SK-N-SH (cell line): ENCODE results near the gene TP53I13. TPM values are rescaled to one million over a fixed set of nuclear protein-coding genes. Genes with fewer than 3 reads are reported as not detected.

ENCODE experiments used
- CTCF ChIA-PET: fragments of 300-600, 350-600 bp; formaldehyde crosslinking; extraction: SDS; loops from one replicate; lab custom pipeline; 2021; lab: Yijun Ruan, JAX
- POLR2A ChIA-PET: fragments of 350-600 bp; sonication (Branson Sonifier 250); formaldehyde crosslinking; extraction: SDS; loops from one replicate; lab custom pipeline; 2020; ENCODE audit warnings: antibody characterized with exemption, inconsistent platforms; lab: Yijun Ruan, JAX
- DNase-seq: peaks from one replicate; pipeline ENCODE4 v3.0.0; 2012
- H2AFZ ChIP-seq: fragments of 200-600 bp; sonication (generic); 2 replicates; pipeline ENCODE4 v1.8.1; 2016; ENCODE audit warnings: antibody characterized with exemption, mild to moderate bottlenecking, low read depth
- H3F3A ChIP-seq: fragments of 200-600 bp; sonication (generic); replicated peaks from 2 replicates; pipeline ENCODE3; 2016; ENCODE audit warnings: antibody characterized with exemption, mild to moderate bottlenecking; ENCODE audit not compliant: insufficient read depth
- H3K27ac ChIP-seq, 2 experiments: fragments of 200-500 bp in 1 of 2; fragments of 200-600 bp in 1 of 2; sonication (Bioruptor generic) in 1 of 2; sonication (generic), shearing (Covaris generic) in 1 of 2; 2 replicates each; pipeline versions ENCODE4 v1.5.1 to v1.6.1; 2014 to 2016; ENCODE audit warnings: low read depth in 2 of 2, inconsistent platforms in 1 of 2, low read length in 1 of 2, mild to moderate bottlenecking in 1 of 2, mixed read lengths in 1 of 2
- H3K27me3 ChIP-seq: fragments of 200-600 bp; sonication (generic), shearing (Covaris generic); 2 replicates; pipeline ENCODE4 v1.6.1; 2016; ENCODE audit warnings: mixed run types; ENCODE audit not compliant: insufficient read depth
- H3K36me3 ChIP-seq, 2 experiments: fragments of 200-500 bp in 1 of 2; fragments of 200-600 bp in 1 of 2; sonication (Bioruptor generic) in 1 of 2; sonication (generic) in 1 of 2; replicated peaks in 1 of 2; 2 replicates each; pipeline versions ENCODE3 to v1.5.1; 2014 to 2016; ENCODE audit warnings: low read length in 1 of 2, mild to moderate bottlenecking in 1 of 2; ENCODE audit not compliant: insufficient read depth in 2 of 2, control insufficient read depth in 1 of 2
- H3K4me1 ChIP-seq, 2 experiments: fragments of 200-500 bp in 1 of 2; fragments of 200-600 bp in 1 of 2; sonication (Bioruptor generic) in 1 of 2; sonication (generic), shearing (Covaris generic) in 1 of 2; 2 replicates each; pipeline versions ENCODE4 v1.5.1 to v1.6.1; 2014 to 2016; ENCODE audit warnings: low read depth in 1 of 2, low read length in 1 of 2, mixed run types in 1 of 2; ENCODE audit not compliant: insufficient read depth in 2 of 2, control insufficient read depth in 1 of 2
- H3K4me2 ChIP-seq: fragments of 200-600 bp; sonication (generic), shearing (Covaris generic); 2 replicates; pipeline ENCODE4 v1.6.1; 2017; ENCODE audit warnings: mixed run types
- H3K4me3 ChIP-seq, 2 experiments: fragments of 200-500 bp in 1 of 2; fragments of 200-600 bp in 1 of 2; sonication (Bioruptor generic) in 1 of 2; sonication (generic), shearing (Covaris generic) in 1 of 2; 2 replicates each; pipeline versions ENCODE4 v1.5.1 to v1.8.1; 2014 to 2016; ENCODE audit warnings: low read depth in 2 of 2, inconsistent platforms in 1 of 2, low read length in 1 of 2, mild to moderate bottlenecking in 1 of 2, mixed read lengths in 1 of 2, moderate library complexity in 1 of 2
- H3K79me2 ChIP-seq: fragments of 200-600 bp; sonication (generic); 2 replicates; pipeline ENCODE4 v1.8.1; 2017; ENCODE audit warnings: mild to moderate bottlenecking; ENCODE audit not compliant: insufficient read depth
- H3K9ac ChIP-seq: fragments of 200-600 bp; sonication (generic); 2 replicates; pipeline ENCODE4 v1.6.1; 2017; ENCODE audit warnings: mixed run types
- H3K9me2 ChIP-seq: fragments of 200-600 bp; sonication (generic); 2 replicates; pipeline ENCODE4 v1.6.1; 2017; ENCODE audit warnings: mixed run types
- H3K9me3 ChIP-seq: fragments of 200-600 bp; sonication (generic); 2 replicates; pipeline ENCODE4 v1.6.1; 2017; ENCODE audit warnings: mixed run types, mild to moderate bottlenecking, moderate library complexity
- H4K20me1 ChIP-seq: fragments of 200-600 bp; sonication (generic); 2 replicates; pipeline ENCODE4 v1.6.1; 2017; ENCODE audit warnings: mild to moderate bottlenecking, mixed run types; ENCODE audit not compliant: insufficient read depth
- EZH2phosphoT487 ChIP-seq: fragments of 200-600 bp; sonication (generic); IDR thresholded peaks from 2 replicates; pipeline ENCODE4 v1.6.1; 2017; ENCODE audit warnings: low read depth, mixed run types, mild to moderate bottlenecking, antibody characterized with exemption, moderate library complexity, borderline replicate concordance
- FOXM1 ChIP-seq: IDR thresholded peaks from 2 replicates; pipeline ENCODE4 v1.4.0; 2012; ENCODE audit warnings: low read depth, mild to moderate bottlenecking
- GABPA ChIP-seq: IDR thresholded peaks from 2 replicates; pipeline ENCODE4 v1.4.0; 2012; ENCODE audit warnings: low read depth, mild to moderate bottlenecking
- JUND ChIP-seq: IDR thresholded peaks from 2 replicates; pipeline ENCODE4 v1.4.0; 2012
- MAX ChIP-seq: IDR thresholded peaks from 2 replicates; pipeline ENCODE4 v1.4.0; 2012; ENCODE audit warnings: low read depth
- MEF2A ChIP-seq: IDR thresholded peaks from 2 replicates; pipeline ENCODE4 v1.4.0; 2012; ENCODE audit warnings: low read depth, borderline replicate concordance
- MXI1 ChIP-seq: IDR thresholded peaks from 2 replicates; pipeline ENCODE4 v1.6.1; 2012; ENCODE audit warnings: mild to moderate bottlenecking, low read depth, low read length, improper control_type of control experiment
- NRF1 ChIP-seq: IDR thresholded peaks from 2 replicates; pipeline ENCODE4 v1.6.1; 2012; ENCODE audit warnings: low read depth, mild to moderate bottlenecking, low read length
- RCOR1 ChIP-seq: fragments of 150-350 bp; IDR thresholded peaks from 2 replicates; pipeline ENCODE4 v1.6.1; 2017; ENCODE audit warnings: antibody characterized with exemption, low read length
- RFX5 ChIP-seq: IDR thresholded peaks from 2 replicates; pipeline ENCODE4 v1.6.1; 2012; ENCODE audit warnings: mild to moderate bottlenecking, improper control_type of control experiment, low read length
- SMC3 ChIP-seq: IDR thresholded peaks from 2 replicates; pipeline ENCODE4 v1.6.1; 2012; ENCODE audit warnings: low read depth, low read length, improper control_type of control experiment
- USF2 ChIP-seq: fragments of 150-350 bp; IDR thresholded peaks from 2 replicates; pipeline ENCODE4 v1.6.1; 2017; ENCODE audit warnings: antibody characterized with exemption, low read length, low read depth, borderline replicate concordance
- WGBS: methylation state at CpG from one replicate; pipeline ENCODE4 v1.1.6; 2017; ENCODE audit warnings: low lambda C conversion rate; 5-methylcytosine and 5-hydroxymethylcytosine counted together
- polyA plus RNA-seq, 3 experiments: library from polyadenylated mRNA; depleted of rRNA; stranded (reverse); fragments of >200 nt; gene quantifications; 2 replicates each; pipeline ENCODE4 v1.2.3, GENCODE V29; 2012
- TF ChIP-seq, protein P1 (sequence below): IDR thresholded peaks from 2 replicates; pipeline ENCODE4 v1.4.0; 2012; ENCODE audit warnings: low read depth, borderline replicate concordance
- TF ChIP-seq, protein P2 (sequence below): fragments of 150-350 bp; IDR thresholded peaks from 2 replicates; pipeline ENCODE4 v1.6.1; 2016; ENCODE audit warnings: mild to moderate bottlenecking, low read depth, low read length

The TP53I13 gene
- polyA plus RNA-seq, 1 of the 3 experiments (the other 2 are of a cell fraction) = 39.2 TPM

- TF ChIP-seq RCOR1 (no peak), JUND (no peak), SMC3 (no peak), GABPA (no peak), MEF2A (no peak)
Observed at GRCh38 chr17:29549177-29549923, 19.2 kb upstream of the TP53I13 start (continued).

DNA sequence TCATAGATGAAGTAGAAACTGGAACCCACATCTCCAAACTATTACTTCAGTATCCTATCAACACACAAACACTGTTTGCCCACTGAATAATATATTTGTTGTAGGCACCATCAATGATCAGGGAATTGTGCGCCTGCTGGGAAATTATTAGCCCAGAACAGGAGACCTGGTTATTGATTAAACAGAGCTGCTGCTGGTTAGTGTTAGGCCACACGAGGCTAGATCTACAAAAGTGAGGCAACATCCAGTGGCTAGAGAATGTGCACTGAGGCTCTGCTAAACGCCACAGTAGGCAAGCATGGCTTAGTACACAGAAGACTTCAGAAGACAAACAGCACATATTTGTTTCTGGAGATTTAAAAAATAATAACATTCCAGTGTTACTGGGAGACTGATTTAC lies 12.7 kb upstream of the TP53I13 start:
- ChIA-PET CTCF (interaction anchor here (0.5 to 3.8 kb wide), 6 partner anchors 8 to 265 kb away, joined by 3 to 22 read pairs (median 6); no protein-coding TSS in a partner anchor), POLR2A (interaction anchor here (1.0 kb wide), 1 partner anchor 11 kb away, joined by 3 read pairs; the partner anchor contains the start of gene ABHD15)
- no peak for DNase-seq
- H4K20me1 ChIP-seq = no peaks in the 10 kb centered on the region
- H3K27ac ChIP-seq = no peak overlapping the region
- no peaks in the 10 kb centered on the region for H3F3A ChIP-seq
- H3K9me3 ChIP-seq = no peaks in the 10 kb centered on the region
- H3K9me2 ChIP-seq = no peaks in the 10 kb centered on the region
- H3K4me3 ChIP-seq = no peak overlapping the region
- 74% methylated on average over 3 of the region's 3 CpGs for WGBS
- H3K27me3 ChIP-seq = no peaks in the 10 kb centered on the region
- H3K4me2 ChIP-seq = no peak overlapping the region
- H3K79me2 ChIP-seq = no peaks in the 10 kb centered on the region
- no peak overlapping the region for H2AFZ ChIP-seq
- TF ChIP-seq NRF1 (no peak), EZH2phosphoT487 (no peak), FOXM1 (no peak), MXI1 (no peak), RFX5 (no peak), USF2 (no peak), MAX (no peak), GABPA (no peak)
- TF ChIP-seq, protein P1, sequence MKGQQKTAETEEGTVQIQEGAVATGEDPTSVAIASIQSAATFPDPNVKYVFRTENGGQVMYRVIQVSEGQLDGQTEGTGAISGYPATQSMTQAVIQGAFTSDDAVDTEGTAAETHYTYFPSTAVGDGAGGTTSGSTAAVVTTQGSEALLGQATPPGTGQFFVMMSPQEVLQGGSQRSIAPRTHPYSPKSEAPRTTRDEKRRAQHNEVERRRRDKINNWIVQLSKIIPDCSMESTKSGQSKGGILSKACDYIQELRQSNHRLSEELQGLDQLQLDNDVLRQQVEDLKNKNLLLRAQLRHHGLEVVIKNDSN = no peak
- TF ChIP-seq, protein P2, sequence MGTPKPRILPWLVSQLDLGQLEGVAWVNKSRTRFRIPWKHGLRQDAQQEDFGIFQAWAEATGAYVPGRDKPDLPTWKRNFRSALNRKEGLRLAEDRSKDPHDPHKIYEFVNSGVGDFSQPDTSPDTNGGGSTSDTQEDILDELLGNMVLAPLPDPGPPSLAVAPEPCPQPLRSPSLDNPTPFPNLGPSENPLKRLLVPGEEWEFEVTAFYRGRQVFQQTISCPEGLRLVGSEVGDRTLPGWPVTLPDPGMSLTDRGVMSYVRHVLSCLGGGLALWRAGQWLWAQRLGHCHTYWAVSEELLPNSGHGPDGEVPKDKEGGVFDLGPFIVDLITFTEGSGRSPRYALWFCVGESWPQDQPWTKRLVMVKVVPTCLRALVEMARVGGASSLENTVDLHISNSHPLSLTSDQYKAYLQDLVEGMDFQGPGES = no peak
- H3K36me3 ChIP-seq = peaks cover 0 to 3% of the 10 kb centered on the region in 2 experiments
- H3K4me1 ChIP-seq = peaks cover 0 to 2% of the 10 kb centered on the region in 2 experiments; a peak in 1 of 4 replicates
- H3K9ac ChIP-seq = no peak overlapping the region
